GM18858 (cell line): ENCODE results near the gene ABHD11.
"Not testable (repeated sequence)": the region's sequence is repeated elsewhere in the genome, so short reads cannot be mapped to it uniquely, and the experiment has no call there.

ENCODE experiments used
- ATAC-seq: cut with Tn5 transposase; IDR thresholded peaks from one replicate; pipeline ENCODE4 v1.9.1; 2021; ENCODE audit not compliant: unreplicated experiment

ABHD11 gene, protein sequence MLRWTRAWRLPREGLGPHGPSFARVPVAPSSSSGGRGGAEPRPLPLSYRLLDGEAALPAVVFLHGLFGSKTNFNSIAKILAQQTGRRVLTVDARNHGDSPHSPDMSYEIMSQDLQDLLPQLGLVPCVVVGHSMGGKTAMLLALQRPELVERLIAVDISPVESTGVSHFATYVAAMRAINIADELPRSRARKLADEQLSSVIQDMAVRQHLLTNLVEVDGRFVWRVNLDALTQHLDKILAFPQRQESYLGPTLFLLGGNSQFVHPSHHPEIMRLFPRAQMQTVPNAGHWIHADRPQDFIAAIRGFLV

DNA sequence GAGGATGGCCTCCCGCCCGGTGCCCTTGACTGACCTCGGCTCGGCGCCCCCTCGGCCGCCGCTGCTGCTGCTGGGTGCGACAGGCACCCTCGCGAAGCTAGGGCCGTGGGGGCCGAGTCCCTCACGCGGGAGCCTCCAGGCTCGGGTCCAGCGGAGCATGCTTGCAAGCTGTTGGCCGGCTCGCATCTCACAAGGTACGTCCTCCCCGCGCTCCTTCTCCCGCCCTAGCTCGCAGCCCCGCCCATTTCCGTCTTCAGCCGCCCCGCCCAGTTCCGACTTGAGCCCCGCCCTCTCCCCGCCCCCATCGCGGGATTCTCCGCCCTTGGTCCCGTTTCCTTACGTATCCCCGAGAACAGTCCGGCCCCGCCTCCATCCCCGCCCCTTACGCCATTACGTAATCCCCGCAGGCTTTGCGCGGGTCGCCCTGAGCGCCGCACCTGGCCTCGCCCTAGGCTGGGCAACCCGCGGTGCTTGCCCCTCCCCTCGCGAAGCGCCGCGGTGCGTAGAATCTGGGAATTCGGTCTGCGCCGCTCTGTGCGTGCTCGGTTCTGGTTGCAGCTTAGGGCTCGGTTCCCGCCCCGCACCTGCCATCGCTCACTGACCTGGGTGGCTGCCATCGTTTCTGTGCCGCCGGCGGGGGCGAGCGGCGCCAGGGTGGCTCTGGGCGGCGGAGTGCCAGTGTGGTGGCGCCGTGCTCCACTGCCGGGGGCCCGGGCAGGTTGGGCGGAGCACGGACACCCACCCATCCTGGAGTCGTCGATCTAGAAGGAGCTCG, at the start of gene ABHD11:
Gene ABHD11, minus strand, starts transcription at position 191 of the 775 bp plus-strand sequence. Its CDS starts 32 bp downstream, at position 159.
- peak; percentile 73 for ATAC-seq

DNA sequence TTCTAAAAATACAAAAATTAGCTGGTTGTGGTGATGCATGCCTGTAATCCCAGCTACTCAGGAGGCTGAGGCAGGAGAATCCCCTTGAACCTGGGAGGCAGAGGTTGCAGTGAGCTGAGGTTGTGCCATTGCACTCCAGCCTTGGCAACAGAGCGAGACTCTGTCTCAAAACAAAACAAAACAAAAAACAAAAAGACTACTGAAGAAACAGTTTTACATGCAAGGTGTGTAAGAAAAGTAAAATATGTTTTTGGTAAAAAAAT, 49.1 kb upstream of the ABHD11 start:
- ATAC-seq, result not testable (repeated sequence)

DNA sequence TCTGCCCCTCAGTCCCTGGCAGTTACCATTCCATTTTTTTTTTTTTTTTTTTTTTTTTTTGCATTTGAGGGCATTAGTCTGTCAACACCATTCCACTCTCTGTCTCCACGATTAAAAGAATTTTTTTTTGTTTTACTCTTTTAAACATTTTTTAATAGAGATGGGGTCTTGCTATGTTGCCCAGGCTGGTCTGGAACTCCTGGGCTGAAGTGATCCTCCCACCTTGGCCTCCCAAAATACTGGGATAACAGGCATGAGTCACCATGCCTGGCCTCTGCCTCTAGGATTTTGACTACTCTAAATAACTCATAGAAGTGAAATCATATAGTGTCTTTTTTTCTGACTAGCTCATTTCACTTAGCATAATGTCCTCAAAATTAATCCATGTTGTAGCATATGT, 48.0 kb upstream of the ABHD11 start:
- no peak for ATAC-seq

DNA sequence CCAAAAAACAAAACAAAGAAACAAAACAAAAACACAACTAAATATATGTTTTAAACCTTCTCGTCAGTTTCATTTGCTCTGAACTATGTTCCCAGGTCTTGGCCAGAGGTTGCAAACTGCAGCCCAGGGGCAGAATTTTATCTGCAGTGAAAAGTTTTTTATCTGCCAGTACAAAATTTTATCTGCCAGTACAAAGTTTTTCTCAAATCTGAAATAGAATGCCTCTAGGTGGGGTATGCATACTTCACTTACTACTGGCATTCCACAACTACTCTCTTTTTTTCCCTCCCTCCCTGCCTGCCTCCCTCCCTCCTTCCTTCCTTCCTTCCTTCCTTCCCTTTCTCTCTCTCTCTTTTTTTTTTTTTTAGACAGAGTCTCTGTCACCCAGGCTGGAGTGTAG, 40.9 kb upstream of the ABHD11 start:
- no peak for ATAC-seq

DNA sequence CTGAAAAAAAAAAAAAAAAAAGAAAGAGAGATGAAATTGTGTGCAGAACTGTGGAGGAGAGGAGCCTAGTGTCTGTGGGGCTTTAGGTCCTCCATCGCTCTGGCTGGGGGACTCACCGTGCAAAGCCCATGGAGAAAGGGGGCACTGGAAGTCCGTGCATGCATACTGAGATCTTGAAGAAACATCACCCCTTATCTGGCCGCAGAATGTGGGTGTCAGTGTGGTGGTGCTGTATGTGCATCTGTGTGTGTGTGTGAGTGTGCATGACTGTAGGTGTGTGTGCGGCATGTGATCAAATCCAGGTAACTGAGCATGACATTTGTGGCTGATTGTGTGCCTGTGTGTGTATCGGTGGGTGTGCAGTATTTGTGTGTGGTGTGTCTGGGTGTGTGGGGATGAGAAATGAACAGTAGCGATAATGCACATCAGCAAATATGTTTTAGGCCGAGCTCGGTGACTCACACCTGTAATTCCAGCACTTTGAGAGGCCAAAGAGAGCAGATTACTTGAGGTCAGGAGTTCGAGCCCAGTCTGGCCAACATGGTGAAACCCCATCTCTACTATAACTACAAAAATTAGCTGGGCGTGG, 40.3 kb upstream of the ABHD11 start:
- ATAC-seq, result no peak

DNA sequence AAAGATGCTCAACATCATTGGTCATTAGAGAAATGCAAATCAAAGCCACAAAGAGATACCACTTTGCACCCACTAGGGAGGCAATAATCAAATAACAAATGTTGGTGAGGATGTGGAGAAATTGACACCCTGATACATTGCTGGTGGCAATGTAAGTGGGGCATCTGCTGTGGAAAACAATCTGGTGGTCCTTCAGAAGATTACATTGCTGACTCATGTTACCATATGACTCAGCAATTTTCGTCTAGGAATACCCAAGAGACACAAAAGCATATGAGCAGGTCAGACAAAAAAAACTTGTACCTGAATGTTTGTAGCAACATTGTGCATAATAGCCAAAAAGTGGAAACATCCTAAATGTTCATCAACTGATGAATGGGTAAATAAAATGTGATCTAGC, 36.3 kb upstream of the ABHD11 start:
- no peak for ATAC-seq

DNA sequence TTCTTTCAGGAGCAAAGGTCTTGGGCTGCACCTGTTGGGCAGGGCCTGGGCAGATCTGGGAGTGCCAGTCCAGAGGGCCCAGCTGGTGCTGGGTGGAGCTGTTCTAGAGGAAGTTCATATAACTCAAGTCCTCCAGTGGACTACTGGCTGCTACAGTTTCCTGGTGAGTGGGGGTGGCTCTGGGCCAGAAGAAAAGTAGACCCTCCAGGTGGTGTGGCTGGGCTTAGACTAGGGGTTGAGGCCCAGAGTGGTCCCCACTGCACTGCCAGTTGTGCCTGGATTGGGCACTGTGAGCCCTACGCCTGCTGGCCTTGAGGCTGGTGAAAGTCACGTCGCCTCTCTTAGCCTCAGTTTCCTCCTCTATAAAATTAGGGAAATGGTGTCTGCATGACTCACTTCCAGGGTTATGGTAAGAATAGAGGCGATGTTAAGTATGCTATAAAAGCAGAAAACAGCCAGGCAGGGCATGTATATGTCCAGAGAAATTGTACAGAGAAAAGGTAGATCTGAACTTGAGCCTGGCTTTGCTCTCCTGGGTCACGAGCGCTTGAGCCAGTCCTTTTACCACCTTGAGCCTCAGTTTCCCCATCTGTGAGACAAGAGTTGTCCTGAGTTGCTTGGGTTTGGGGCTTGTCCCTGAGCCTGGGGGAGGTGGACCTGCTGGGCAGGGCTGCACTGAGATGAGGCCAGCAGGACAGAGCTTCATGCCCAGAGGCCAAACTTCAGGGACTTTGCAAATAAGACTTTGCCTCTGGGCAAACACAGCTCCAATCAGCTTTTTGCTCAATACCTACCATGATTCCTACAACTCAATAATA, 35.3 kb upstream of the ABHD11 start:
- no peak for ATAC-seq

DNA sequence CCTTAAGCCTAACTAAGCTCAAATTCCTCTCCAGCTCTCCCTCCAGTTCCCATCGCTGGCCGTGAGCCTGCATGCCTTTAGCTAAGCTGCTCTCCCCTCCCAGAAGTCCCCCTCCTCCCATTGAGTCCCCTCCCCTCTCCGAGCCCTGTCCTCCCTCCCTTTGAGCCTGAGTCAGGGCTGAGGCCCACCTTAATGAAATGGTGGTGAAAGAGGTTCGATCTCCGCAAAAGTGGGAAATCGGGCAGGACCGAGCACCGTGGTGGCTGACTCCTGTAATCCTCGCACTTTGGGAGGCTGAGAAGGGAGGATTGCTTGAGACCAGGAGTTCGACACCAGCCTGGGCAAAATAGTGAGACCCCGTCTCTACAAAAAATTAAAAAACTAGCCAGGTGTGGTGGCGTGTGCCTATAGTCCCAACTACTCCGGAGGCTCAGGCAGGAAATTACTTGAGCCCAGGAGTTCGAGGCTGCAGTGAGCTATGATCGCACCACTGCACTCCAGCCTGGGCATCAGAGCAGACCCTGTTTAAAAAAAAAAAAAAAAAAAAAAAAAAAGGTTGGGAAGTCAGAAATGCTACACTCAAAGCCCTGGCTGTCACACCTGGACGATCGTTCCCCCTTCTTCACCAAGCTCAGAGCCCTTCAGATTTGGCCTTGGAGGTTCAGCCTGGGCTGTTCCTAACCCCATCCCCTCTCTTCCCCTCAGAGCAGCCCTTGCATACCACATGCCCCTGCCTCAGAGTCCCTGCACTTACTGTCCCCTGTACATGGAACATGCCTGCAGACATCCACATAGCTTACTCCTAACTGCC, 32.5 kb upstream of the ABHD11 start:
- ATAC-seq, result no peak

DNA sequence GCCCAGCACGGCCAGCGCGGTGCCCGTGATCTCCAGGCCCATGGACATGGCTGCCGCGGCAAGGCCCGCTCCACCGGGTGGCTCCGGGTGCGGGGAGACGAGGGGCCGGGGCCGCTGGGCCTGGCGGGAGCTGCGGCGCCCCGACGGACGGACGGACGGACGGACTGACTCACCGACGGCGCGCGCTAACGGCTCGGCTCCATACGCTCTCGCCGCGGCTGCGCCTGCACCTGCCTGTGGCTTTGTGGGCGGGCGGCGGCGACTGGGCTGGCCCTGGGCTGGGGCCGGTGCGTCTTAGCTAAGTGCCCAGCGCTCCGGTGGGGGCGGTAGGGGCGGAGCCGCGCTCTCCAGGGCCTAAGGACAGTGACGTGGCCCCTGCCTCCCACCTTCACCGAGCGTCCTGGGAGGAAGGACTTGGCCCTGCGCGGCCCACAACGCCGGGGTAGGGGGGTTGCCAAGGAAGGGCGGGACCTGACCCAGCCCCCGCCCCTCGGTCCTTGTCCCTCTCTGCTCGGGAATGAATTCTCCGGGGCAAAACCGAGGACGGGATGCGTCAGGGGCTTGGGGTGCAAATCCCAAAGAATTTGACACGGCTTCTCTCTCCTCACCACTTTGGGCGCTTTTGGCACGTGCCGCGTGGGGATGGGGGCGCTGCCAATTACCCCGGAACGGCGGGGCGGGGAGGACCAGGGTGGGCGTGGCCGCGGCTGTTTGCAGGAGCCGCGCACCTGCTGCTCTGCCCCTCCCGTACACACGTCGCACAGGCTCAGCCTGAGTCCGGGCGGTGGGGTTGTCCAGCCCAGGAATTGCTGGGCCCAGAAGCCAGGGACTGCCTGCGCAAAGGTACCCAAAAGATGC, 31.6 kb upstream of the ABHD11 start, which contains the start of gene CLDN3:
Gene CLDN3, minus strand, starts transcription at position 269 of the 858 bp plus-strand sequence. Its CDS starts 221 bp downstream, at position 48.
- ATAC-seq, result no peak

DNA sequence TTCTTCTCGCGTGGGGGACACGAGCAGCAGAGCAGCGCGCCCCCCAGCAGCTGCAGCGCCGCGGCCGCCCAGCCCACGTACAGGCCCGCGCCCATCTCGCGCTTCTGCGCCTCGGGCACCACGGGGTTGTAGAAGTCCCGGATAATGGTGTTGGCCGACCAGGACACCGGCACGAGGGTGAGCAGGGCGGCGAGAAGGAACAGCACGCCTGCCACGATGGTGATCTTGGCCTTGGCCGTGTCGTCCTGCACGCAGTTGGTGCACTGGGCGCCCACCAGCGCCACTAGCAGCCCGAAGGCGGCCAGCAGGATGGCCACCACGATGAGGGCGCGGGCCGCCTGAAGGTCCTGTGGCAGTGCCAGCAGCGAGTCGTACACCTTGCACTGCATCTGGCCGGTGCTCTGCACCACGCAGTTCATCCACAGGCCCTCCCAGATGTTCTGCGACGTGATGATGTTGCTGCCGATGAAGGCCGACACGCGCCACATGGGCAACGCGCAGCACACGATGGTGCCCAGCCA, 30.9 kb upstream of the ABHD11 start:
- ATAC-seq, result no peak

DNA sequence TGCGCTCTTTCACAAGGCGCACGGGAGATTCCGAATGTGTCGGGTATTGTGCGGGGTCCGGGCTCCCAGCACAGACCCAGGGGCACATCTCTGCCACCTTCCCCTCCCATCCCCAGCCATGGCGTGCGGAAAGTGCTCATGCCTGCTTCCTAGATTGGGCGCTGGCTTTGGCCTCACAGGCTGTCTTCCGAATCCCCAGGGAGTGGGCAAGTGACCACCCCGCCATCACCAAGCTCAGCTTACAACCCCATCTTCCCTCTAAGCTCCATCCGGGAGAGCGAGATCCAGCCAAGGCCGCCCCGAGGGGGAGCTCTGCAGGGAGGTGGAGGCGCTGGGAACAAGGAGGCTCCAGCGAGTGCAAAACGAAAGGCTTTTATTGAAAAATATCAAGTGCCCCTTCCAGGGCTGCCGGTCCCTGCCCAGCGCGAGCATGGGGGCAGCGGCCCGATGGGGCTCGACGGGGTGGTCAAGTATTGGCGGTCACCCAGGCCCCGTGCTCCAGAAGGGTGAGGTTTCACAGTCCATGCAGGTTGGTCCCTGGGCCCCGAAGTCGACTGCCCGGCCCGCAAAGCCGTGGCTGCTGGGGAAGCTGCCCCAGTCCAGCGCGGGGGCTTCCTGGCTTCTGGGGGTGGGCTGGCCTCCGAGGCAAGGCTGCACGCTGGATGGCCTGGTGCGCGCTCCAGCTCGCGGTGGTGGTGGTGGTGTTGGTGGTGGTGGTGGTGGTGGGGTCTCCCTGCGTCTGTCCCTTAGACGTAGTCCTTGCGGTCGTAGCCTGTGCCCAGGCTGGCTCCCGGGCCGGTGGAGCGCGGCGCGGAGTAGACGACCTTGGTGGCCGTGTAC, 30.3 kb upstream of the ABHD11 start:
- no peak for ATAC-seq

DNA sequence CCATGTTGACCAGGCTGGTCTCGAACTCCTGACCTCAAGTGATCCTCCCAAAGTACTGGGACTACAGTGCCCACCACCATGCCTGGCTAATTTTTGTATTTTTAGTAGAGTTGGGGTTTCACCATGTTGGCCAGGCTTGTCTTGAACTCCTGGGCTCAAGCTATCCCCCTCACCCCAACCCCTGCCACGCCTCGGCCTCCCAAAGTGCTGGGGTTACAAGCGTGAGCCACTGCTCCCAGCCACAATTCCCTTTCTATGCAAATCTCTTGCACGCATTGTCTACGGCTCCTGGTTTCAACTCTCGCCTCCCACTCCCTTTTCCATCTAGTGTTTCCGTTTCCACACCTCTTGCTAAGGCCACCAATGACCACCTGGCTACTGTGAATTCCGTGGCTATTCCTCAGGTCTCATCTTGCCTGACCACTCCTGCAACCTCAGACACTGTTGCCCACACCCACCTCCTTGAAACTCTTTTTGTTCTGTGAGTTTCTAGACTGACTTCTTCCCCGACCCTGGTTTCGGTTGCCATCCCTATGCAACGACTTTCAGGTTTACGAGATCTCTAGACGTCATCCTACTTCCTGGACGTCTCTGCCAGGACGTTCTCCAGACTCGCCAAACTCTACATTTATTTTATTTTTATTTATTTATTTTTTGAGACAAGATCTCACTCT, 28.1 kb upstream of the ABHD11 start:
- ATAC-seq, result no peak

DNA sequence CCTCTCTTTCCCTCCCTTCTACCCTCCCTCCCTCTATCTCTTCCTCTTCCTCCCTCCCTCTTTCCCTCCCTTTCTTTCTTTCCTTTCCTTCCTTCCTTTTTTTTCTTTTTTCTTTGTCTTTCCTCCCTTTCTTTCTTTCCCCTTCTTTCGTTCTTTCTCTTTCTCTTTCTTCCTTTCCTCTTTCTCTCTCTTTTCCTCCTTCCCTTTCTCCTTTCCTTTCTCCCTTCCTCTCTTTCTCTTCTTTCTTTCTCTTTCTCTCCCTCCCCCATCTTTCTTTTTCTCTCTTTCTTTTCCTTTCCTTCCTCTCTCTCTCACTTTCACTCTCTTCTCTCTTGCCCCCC, 24.0 kb upstream of the ABHD11 start:
- ATAC-seq, result no peak

DNA sequence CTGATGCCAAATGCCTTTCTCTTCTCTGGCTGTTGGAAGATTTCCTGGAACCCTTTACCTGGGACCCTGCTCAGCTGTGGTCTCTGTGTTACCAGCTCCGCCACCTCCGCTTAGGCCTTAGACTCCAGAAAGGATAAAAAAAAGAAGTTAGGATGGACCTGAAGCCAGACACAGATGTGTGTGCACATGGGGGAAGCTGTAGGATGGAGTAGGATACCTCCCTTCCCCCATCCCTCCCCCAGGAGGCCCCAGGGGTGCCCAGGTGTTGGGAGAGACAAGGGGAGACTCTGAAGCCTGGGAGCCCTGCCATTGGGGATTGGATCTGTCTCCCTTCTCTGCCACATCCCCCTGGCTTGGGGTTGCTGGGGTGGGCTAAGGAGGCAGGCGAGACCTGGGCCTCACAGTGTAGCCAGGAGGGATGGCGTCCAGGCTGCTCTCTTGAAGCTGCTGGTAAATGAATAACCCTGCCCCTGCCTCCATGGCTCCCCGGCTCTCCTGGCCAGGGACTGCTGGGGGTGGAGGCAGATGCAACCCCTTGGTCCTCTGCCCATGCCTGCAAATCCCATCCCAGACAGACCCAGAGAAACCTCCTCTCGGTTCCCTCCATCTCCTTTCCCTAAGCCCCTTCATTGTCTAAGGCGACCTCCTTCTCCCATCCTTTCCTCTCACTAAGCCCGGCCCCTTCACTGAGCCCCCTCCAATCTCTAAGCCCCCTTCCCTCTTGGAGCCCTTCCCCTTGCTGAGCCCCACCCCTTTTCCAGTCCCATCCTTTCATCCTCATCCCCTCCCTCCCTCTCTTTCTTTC, 23.5 kb upstream of the ABHD11 start:
- ATAC-seq, result no peak

DNA sequence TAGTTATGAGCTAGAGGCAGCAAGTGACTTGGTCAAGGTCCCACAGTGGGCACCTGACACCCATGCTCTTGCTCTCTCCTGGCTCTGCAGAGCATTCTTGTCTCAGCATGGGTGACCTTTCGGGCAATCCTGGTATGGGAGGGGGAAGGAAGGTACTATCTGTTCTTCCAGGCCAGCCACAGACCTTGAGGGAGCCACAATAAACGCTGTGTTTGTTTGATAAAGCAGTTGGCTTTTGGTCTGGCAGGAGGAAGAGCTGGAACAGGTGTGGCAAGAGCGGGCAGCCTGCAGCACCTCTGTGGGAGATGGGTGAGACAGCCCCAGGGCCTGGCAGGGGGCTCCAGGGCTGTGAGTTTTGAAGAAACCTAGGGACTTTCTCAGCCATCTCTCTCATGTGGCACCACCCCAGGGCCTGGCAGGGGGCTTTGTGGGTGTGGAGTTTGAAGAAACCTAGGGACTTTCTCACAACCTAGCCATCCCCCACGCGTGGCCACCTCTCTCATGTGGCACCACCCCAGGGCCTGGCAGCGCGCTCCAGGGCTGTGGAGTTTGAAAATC, 20.1 kb upstream of the ABHD11 start:
- ATAC-seq, result no peak

DNA sequence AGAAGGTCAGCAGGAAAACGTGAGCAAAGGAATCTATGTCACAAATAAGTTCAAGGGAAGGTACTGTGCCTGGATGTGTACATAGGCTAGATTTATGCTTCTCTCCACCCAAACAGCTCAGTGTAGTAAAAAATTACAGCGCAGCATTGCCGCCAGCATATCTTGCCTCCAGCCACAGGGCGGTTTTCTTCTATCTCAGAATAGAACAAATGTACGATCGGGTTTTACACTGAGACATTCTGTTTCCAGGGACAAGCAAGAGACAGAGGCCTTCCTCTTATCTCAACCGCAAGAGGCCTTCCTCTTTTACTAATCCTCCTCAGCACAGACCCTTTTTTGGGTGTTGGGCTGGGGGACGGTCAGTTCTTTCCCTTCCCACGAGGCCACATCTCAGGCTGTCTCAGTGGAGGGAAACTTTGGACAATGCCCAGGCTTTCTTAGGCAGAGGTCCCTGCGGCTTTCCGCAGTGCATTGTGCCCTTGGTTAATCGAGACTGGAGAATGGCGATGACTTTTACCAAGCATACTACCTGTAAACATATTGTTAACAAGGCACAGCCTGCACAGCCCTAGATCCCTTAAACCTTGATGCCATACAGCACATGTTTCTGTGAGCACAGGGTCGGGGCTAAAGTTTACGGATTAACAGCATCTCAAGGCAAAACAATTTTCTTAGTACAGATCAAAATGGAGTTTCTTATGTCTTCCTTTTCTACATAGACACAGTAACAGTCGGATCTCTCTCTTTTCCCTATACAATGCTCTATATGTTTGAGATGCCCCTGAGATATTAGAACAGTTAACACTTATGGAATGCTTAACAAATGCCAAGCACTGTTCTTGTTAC, 11.6 kb upstream of the ABHD11 start:
- ATAC-seq, result no peak
